Kasumi-1 (cell line): ENCODE data around the gene FAM89B.

ENCODE experiments used
- DNase-seq, 2 experiments: peaks; one replicate each; lab custom pipeline; 2025; lab: John Stamatoyannopoulos, UW

Gene FAM89B

GRCh38 chr11:65538915-65539743 lies 33.2 kb upstream of the FAM89B start:
- no peak for DNase-seq

GRCh38 chr11:65539744-65540289 lies 32.5 kb upstream of the FAM89B start:
- DNase-seq, result peak in 1 of 2 experiments; percentile 43

- DNase-seq, result peak; percentile 75 to 83
Measured at GRCh38 chr11:65540290-65541092, 31.8 kb upstream of the FAM89B start.

GRCh38 chr11:65541093-65541982 lies 31.0 kb upstream of the FAM89B start:
- no peak for DNase-seq

GRCh38 chr11:65542738-65543390 lies 29.5 kb upstream of the FAM89B start:
- DNase-seq, result no peak

- DNase-seq, result no peak
Measured at GRCh38 chr11:65545853-65546216, 26.5 kb upstream of the FAM89B start.

GRCh38 chr11:65546217-65546958 lies 25.9 kb upstream of the FAM89B start:
- DNase-seq, result peak; percentile 58 to 76

- DNase-seq, result no peak
Measured at GRCh38 chr11:65547446-65548125, 24.8 kb upstream of the FAM89B start.

- no peak for DNase-seq
Measured at GRCh38 chr11:65548395-65548794, 23.9 kb upstream of the FAM89B start.

GRCh38 chr11:65549096-65549495 lies 23.2 kb upstream of the FAM89B start:
- DNase-seq, result no peak

GRCh38 chr11:65551572-65552387 lies 20.6 kb upstream of the FAM89B start:
- peak; percentile 16 to 27 for DNase-seq

- DNase-seq, result peak in 1 of 2 experiments; percentile 14
Measured at GRCh38 chr11:65552388-65552951, 19.9 kb upstream of the FAM89B start.

GRCh38 chr11:65553301-65554001 lies 18.9 kb upstream of the FAM89B start:
- DNase-seq, result peak; percentile 53 to 60

GRCh38 chr11:65554057-65554818 lies 18.1 kb upstream of the FAM89B start:
- no peak for DNase-seq

- no peak for DNase-seq
Measured at GRCh38 chr11:65554842-65555430, 17.4 kb upstream of the FAM89B start.

- DNase-seq, result no peak
Measured at GRCh38 chr11:65555693-65556231, 16.6 kb upstream of the FAM89B start.
